H1 (cell line): Measurements from ENCODE around the gene ASCC1. TPM values are rescaled to one million over a fixed set of nuclear protein-coding genes. Genes with fewer than 3 reads are reported as not detected.

ENCODE experiments used
- CTCF ChIA-PET: fragments of 300-600 bp; sonication (Branson Sonifier 250); formaldehyde crosslinking; loops from one replicate; lab custom pipeline; 2021; ENCODE audit not compliant: partially characterized antibody; lab: Charles Lee
- POLR2A ChIA-PET: fragments of 300-600 bp; sonication (Branson Sonifier 250); formaldehyde crosslinking; loops from one replicate; lab custom pipeline; 2021; ENCODE audit warnings: inconsistent platforms; ENCODE audit not compliant: partially characterized antibody; lab: Charles Lee
- DNase-seq, 2 experiments: peaks; one replicate each; pipeline versions ENCODE4 v3.0.0 to v3.0.0-alpha.2; 2010 to 2022; ENCODE audit warnings: low spot score in 2 of 2, low read depth in 1 of 2, mixed read lengths in 1 of 2
- FAIRE-seq: peaks from 2 replicates; lab custom pipeline; 2011; peaks lifted over from hg19 to GRCh38; lab: Jason Lieb, UNC
- H2AFZ ChIP-seq: 2 replicates; pipeline ENCODE4 v1.8.1; 2012; ENCODE audit warnings: low read length, inconsistent platforms
- H2AK5ac ChIP-seq: 2 replicates; pipeline ENCODE4 v1.6.1; 2013; ENCODE audit warnings: low read depth, low read length
- H2BK120ac ChIP-seq: replicated peaks from 2 replicates; pipeline ENCODE3; 2013; ENCODE audit warnings: low read depth, low read length, inconsistent platforms
- H2BK12ac ChIP-seq: 2 replicates; pipeline ENCODE4 v1.6.1; 2013; ENCODE audit warnings: low read depth, low read length
- H2BK15ac ChIP-seq: 2 replicates; pipeline ENCODE4 v1.6.1; 2013; ENCODE audit warnings: low read length
- H2BK20ac ChIP-seq: 2 replicates; pipeline ENCODE4 v1.6.1; 2013; ENCODE audit warnings: low read length
- H2BK5ac ChIP-seq: 2 replicates; pipeline ENCODE4 v1.6.1; 2013; ENCODE audit warnings: low read depth, low read length
- H3K14ac ChIP-seq: 2 replicates; pipeline ENCODE4 v1.6.1; 2013; ENCODE audit warnings: inconsistent platforms; ENCODE audit not compliant: insufficient read length
- H3K18ac ChIP-seq: 2 replicates; pipeline ENCODE4 v1.6.1; 2013; ENCODE audit warnings: low read length; ENCODE audit errors: extremely low read depth
- H3K23ac ChIP-seq: 2 replicates; pipeline ENCODE4 v1.6.1; 2013; ENCODE audit warnings: inconsistent platforms; ENCODE audit not compliant: insufficient read length
- H3K23me2 ChIP-seq: 2 replicates; pipeline ENCODE4 v1.6.1; 2013; ENCODE audit warnings: low read depth, low read length
- H3K27ac ChIP-seq: 2 replicates; pipeline ENCODE4 v1.6.1; 2011; ENCODE audit warnings: low read depth, low read length, inconsistent platforms
- H3K27me3 ChIP-seq, 4 experiments: replicated peaks in 1 of 4; 1 replicate in 1 of 4; 2 replicates in 3 of 4; pipeline versions ENCODE4 v1.6.1 to v1.8.1; 2011 to 2013; ENCODE audit warnings: low read length in 3 of 4, mild to moderate bottlenecking in 3 of 4, inconsistent platforms in 2 of 4, mixed read lengths in 2 of 4, moderate library complexity in 1 of 4; ENCODE audit not compliant: control insufficient read depth in 3 of 4, insufficient read depth in 3 of 4; ENCODE audit errors: extremely low read depth in 1 of 4
- H3K36me3 ChIP-seq, 4 experiments: 2 replicates each; pipeline versions ENCODE4 v1.6.1 to v1.8.1; 2011 to 2013; ENCODE audit warnings: mild to moderate bottlenecking in 4 of 4, low read length in 3 of 4, moderate library complexity in 2 of 4, control low read depth in 1 of 4, inconsistent platforms in 1 of 4; ENCODE audit not compliant: insufficient read depth in 4 of 4, control insufficient read depth in 2 of 4
- H3K4ac ChIP-seq: replicated peaks from 2 replicates; pipeline ENCODE3; 2013; ENCODE audit warnings: low read length, low read depth, mixed read lengths, inconsistent platforms; ENCODE audit not compliant: insufficient read length
- H3K4me1 ChIP-seq, 4 experiments: replicated peaks in 1 of 4; 1 replicate in 1 of 4; 2 replicates in 3 of 4; pipeline versions ENCODE4 v1.6.1 to v1.8.1; 2011 to 2013; ENCODE audit warnings: low read length in 3 of 4, inconsistent platforms in 2 of 4, mixed read lengths in 1 of 4; ENCODE audit not compliant: insufficient read depth in 4 of 4, control insufficient read depth in 3 of 4
- H3K4me2 ChIP-seq, 2 experiments: 2 replicates each; pipeline versions ENCODE4 v1.6.1 to v1.8.1; 2011 to 2013; ENCODE audit warnings: low read depth in 2 of 2, low read length in 2 of 2, control low read depth in 1 of 2, inconsistent platforms in 1 of 2, mild to moderate bottlenecking in 1 of 2; ENCODE audit not compliant: insufficient read depth in 1 of 2
- H3K4me3 ChIP-seq, 4 experiments: fragments of 200-600, 300-600 bp in 1 of 4; sonication (generic), shearing (Covaris generic), sonication (Bioruptor Twin) in 1 of 4; 2 replicates each; pipeline versions ENCODE4 v1.5.1 to v1.8.1; 2011 to 2016; ENCODE audit warnings: low read length in 4 of 4, low read depth in 3 of 4, control low read depth in 2 of 4, inconsistent platforms in 2 of 4, mild to moderate bottlenecking in 2 of 4, mixed read lengths in 1 of 4, moderate library complexity in 1 of 4; ENCODE audit not compliant: insufficient read depth in 2 of 4; ENCODE audit errors: extremely low read depth in 1 of 4
- H3K56ac ChIP-seq: replicated peaks from 2 replicates; pipeline ENCODE3; 2013; ENCODE audit warnings: low read depth, mild to moderate bottlenecking, mixed read lengths, low read length, inconsistent platforms; ENCODE audit not compliant: insufficient read length
- H3K79me1 ChIP-seq: 2 replicates; pipeline ENCODE4 v1.6.1; 2013; ENCODE audit warnings: low read depth, low read length, control low read depth
- H3K79me2 ChIP-seq, 2 experiments: 2 replicates each; pipeline versions ENCODE4 v1.6.1 to v1.8.1; 2012 to 2013; ENCODE audit warnings: low read length in 2 of 2, mild to moderate bottlenecking in 2 of 2, inconsistent platforms in 1 of 2; ENCODE audit not compliant: insufficient read depth in 2 of 2, control insufficient read depth in 1 of 2
- H3K9ac ChIP-seq, 4 experiments: replicated peaks in 1 of 4; 1 replicate in 1 of 4; 2 replicates in 3 of 4; pipeline versions ENCODE4 v1.6.1 to v1.8.1; 2011 to 2013; ENCODE audit warnings: low read depth in 3 of 4, low read length in 3 of 4, control low read depth in 2 of 4, mild to moderate bottlenecking in 2 of 4, moderate library complexity in 2 of 4, inconsistent platforms in 1 of 4; ENCODE audit errors: extremely low read depth in 1 of 4
- H3K9me3 ChIP-seq, 2 experiments: 2 replicates each; pipeline versions ENCODE4 v1.6.1 to v1.8.1; 2012 to 2013; ENCODE audit warnings: mild to moderate bottlenecking in 2 of 2, moderate library complexity in 2 of 2, control low read depth in 1 of 2, inconsistent platforms in 1 of 2, low read depth in 1 of 2, low read length in 1 of 2, mixed read lengths in 1 of 2; ENCODE audit not compliant: insufficient read depth in 2 of 2
- H4K20me1 ChIP-seq, 2 experiments: replicated peaks in 1 of 2; 2 replicates each; pipeline versions ENCODE3 to v1.8.1; 2011 to 2013; ENCODE audit warnings: inconsistent platforms in 2 of 2, low read length in 2 of 2, mild to moderate bottlenecking in 1 of 2; ENCODE audit not compliant: insufficient read depth in 2 of 2, control insufficient read depth in 1 of 2
- H4K5ac ChIP-seq: 2 replicates; pipeline ENCODE4 v1.6.1; 2013; ENCODE audit warnings: low read length, low read depth, mixed read lengths, inconsistent platforms; ENCODE audit not compliant: insufficient read length
- H4K8ac ChIP-seq: 2 replicates; pipeline ENCODE4 v1.8.0; 2013; ENCODE audit warnings: mild to moderate bottlenecking, moderate library complexity, low read length, inconsistent platforms; ENCODE audit not compliant: insufficient read depth; ENCODE audit errors: extremely low read depth
- H4K91ac ChIP-seq: replicated peaks from 2 replicates; pipeline ENCODE3; 2013; ENCODE audit warnings: low read length, mixed read lengths, inconsistent platforms; ENCODE audit not compliant: insufficient read length
- ATF2 ChIP-seq: IDR thresholded peaks from 2 replicates; pipeline ENCODE4 v1.6.1; 2012; ENCODE audit warnings: low read length, inconsistent platforms
- BRCA1 ChIP-seq: IDR thresholded peaks from 2 replicates; pipeline ENCODE4 v1.6.1; 2012; ENCODE audit warnings: low read depth, low read length, improper control_type of control experiment
- CEBPB ChIP-seq: IDR thresholded peaks from 2 replicates; pipeline ENCODE4 v1.6.1; 2012; ENCODE audit warnings: low read depth, low read length
- EP300 ChIP-seq, 2 experiments: IDR thresholded peaks; 1 replicate in 1 of 2; 2 replicates in 1 of 2; pipeline ENCODE4 v1.6.1; 2011 to 2012; ENCODE audit warnings: low read depth in 2 of 2, low read length in 2 of 2, mild to moderate bottlenecking in 2 of 2, borderline replicate concordance in 1 of 2, inconsistent platforms in 1 of 2, moderate library complexity in 1 of 2
- EZH2 ChIP-seq: fragments of 200-600 bp; sonication (generic); IDR thresholded peaks from 2 replicates; pipeline ENCODE4 v1.7.1; 2012; ENCODE audit warnings: low read depth, mild to moderate bottlenecking, moderate library complexity, low read length, inconsistent platforms; ENCODE audit not compliant: severe bottlenecking
- JUND ChIP-seq: IDR thresholded peaks from 2 replicates; pipeline ENCODE4 v1.6.1; 2011; ENCODE audit warnings: mild to moderate bottlenecking, improper control_type of control experiment, low read length
- KDM1A ChIP-seq: fragments of 200-600, 300-600 bp; sonication (generic); IDR thresholded peaks from 2 replicates; pipeline ENCODE4 v1.7.1; 2016; ENCODE audit warnings: mild to moderate bottlenecking, low read length, borderline replicate concordance
- KDM4A ChIP-seq: IDR thresholded peaks from one replicate; pipeline ENCODE4 v1.7.1; 2012; ENCODE audit warnings: low read depth, mild to moderate bottlenecking, moderate library complexity, low read length, inconsistent platforms; ENCODE audit not compliant: severe bottlenecking
- KDM5A ChIP-seq: fragments of 200-600 bp; IDR thresholded peaks from 2 replicates; pipeline ENCODE4 v1.7.1; 2012; ENCODE audit warnings: mild to moderate bottlenecking, low read length, inconsistent platforms, mixed read lengths
- SAP30 ChIP-seq: fragments of 300-600 bp; sonication (generic); IDR thresholded peaks from 2 replicates; pipeline ENCODE4 v1.7.1; 2012; ENCODE audit warnings: low read length, moderate library complexity, mild to moderate bottlenecking, inconsistent platforms; ENCODE audit not compliant: insufficient read depth, insufficient replicate concordance
- SUZ12 ChIP-seq: fragments of 200-600 bp; sonication (generic); IDR thresholded peaks from 2 replicates; pipeline ENCODE4 v1.6.1; 2012; ENCODE audit warnings: mild to moderate bottlenecking, inconsistent platforms, low read length, moderate library complexity, mixed read lengths
- TBP ChIP-seq: IDR thresholded peaks from 2 replicates; pipeline ENCODE4 v1.6.1; 2011; ENCODE audit warnings: low read depth, low read length, improper control_type of control experiment
- WGBS, 2 experiments: shearing (Covaris generic) in 1 of 2; methylation state at CpG; one replicate each; pipeline versions ENCODE4 v1.1.6 to v1.1.7; 2013 to 2015; ENCODE audit warnings: low lambda C conversion rate in 2 of 2, mixed read lengths in 2 of 2, inconsistent platforms in 1 of 2, low coverage in 1 of 2, missing lambda C conversion rate in 1 of 2; ENCODE audit not compliant: insufficient replicate concordance in 2 of 2, insufficient coverage in 1 of 2, insufficient read length in 1 of 2; ENCODE audit errors: extremely low coverage in 1 of 2, missing lambda C conversion rate in 1 of 2; 5-methylcytosine and 5-hydroxymethylcytosine counted together
- polyA plus RNA-seq, 7 experiments: library from polyadenylated mRNA; depleted of rRNA in 3 of 7; stranded (reverse) in 5 of 7; unstranded in 2 of 7; fragments of >200 nt in 5 of 7; fragments of 200-250 nt in 2 of 7; gene quantifications; 1 replicate in 5 of 7; 2 replicates in 1 of 7; 4 replicates in 1 of 7; pipeline versions ENCODE4 v1.2.1 to v1.2.3, GENCODE V29; 2011 to 2013; ENCODE audit warnings: missing spikeins in 2 of 7, mixed read lengths in 2 of 7
- total RNA-seq: library from RNA; stranded (reverse); fragmentation: NEBNext Ultra II Directional; extraction: Animal tissue kit (Norgen Biotek cat#: 25700); gene quantifications from 2 replicates; pipeline ENCODE4 v1.2.1, GENCODE V29; 2021

ASCC1 gene
- total and polyA plus RNA-seq, 2 of the 8 experiments (the other 6 are each of a cell fraction or from before 2014, with no cell fraction given), result 25.6 to 35.8 TPM

DNA sequence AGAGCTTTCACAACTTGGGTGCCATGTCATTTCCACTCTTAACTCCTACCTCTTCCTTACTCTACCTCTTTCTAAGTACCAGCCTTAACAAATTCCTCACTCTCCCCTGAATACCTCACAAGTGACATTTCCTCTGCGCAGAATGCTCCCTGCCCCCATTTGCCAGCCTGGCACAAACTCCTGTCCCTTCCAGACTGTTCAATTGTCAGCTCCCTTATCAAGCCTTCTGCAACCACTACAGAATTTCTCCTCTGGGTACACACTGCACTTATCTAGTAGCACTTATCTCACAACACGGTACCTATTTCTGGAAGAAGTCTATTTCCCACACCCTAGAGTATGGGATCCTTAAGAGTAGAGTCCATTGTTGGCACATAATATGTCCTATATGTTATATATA lies 39.4 kb downstream of the ASCC1 start:
- no peak overlapping the region for H3K56ac ChIP-seq
- no peak overlapping the region for H2BK12ac ChIP-seq
- POLR2A ChIA-PET, result no interaction called here
- CTCF ChIA-PET, result interaction anchor here (1.0 to 1.6 kb wide), 3 partner anchors 11 to 98 kb away, joined by 3 to 5 read pairs (median 4); no protein-coding TSS in a partner anchor
- H3K9ac ChIP-seq, result no peak overlapping the region
- no peaks in the 10 kb centered on the region for H3K4me1 ChIP-seq
- no peak overlapping the region for H2AFZ ChIP-seq
- H3K27ac ChIP-seq, result no peak overlapping the region
- FAIRE-seq, result no peak
- H4K5ac ChIP-seq, result no peak overlapping the region
- H4K91ac ChIP-seq, result no peak overlapping the region
- H3K79me2 ChIP-seq, result no peaks in the 10 kb centered on the region
- no peaks in the 10 kb centered on the region for H3K79me1 ChIP-seq
- no peak overlapping the region for H2BK5ac ChIP-seq
- H3K36me3 ChIP-seq, result no peaks in the 10 kb centered on the region
- H2BK120ac ChIP-seq, result no peak overlapping the region
- H4K20me1 ChIP-seq, result no peaks in the 10 kb centered on the region
- no peak for DNase-seq
- no peak overlapping the region for H4K8ac ChIP-seq
- H3K9me3 ChIP-seq, result no peaks in the 10 kb centered on the region
- H3K18ac ChIP-seq, result no peak overlapping the region
- no peak overlapping the region for H3K4me3 ChIP-seq
- 98% methylated on average over 2 of the region's 2 CpGs; no CpG with 5 or more reads in 1 of the 2 experiments for WGBS, 2 experiments
- H3K14ac ChIP-seq, result no peak overlapping the region
- H2BK20ac ChIP-seq, result no peak overlapping the region
- H2BK15ac ChIP-seq, result no peak overlapping the region
- H2AK5ac ChIP-seq, result no peak overlapping the region
- H3K4ac ChIP-seq, result peak overlapping the region; percentile 22
- H3K27me3 ChIP-seq, result no peaks in the 10 kb centered on the region
- no peak overlapping the region for H3K23ac ChIP-seq
- no peak overlapping the region for H3K4me2 ChIP-seq
- H3K23me2 ChIP-seq, result no peaks in the 10 kb centered on the region
- TF ChIP-seq BRCA1, result no peak
- TF ChIP-seq SUZ12, result no peak
- no peak for TF ChIP-seq EP300 (IDR thresholded peaks at IDR 0.05; ENCODE audit: borderline replicate concordance in 1 of 2, low read depth in 2 of 2, low read length in 2 of 2)
- TF ChIP-seq TBP, result no peak
- no peak for TF ChIP-seq KDM1A
- TF ChIP-seq JUND, result no peak
- no peak for TF ChIP-seq EZH2
- no peak for TF ChIP-seq ATF2
- TF ChIP-seq CEBPB, result no peak
- no peak for TF ChIP-seq KDM5A
- no peak for TF ChIP-seq SAP30
- no peak for TF ChIP-seq KDM4A
